Retinal pigment epithelial cell (primary cell): ENCODE results near the gene SLC25A53.

Experiments
- DNase-seq: peaks from one replicate; pipeline ENCODE4 v3.0.0-alpha.2; 2010; ENCODE audit warnings: low read depth
- H3K4me3 ChIP-seq: 2 replicates; pipeline ENCODE4 v1.5.1; 2011; ENCODE audit warnings: mild to moderate bottlenecking, low read length, control low read depth, moderate library complexity
- TF ChIP-seq, protein P1 (sequence below): conservative IDR thresholded peaks from 2 replicates; pipeline ENCODE4 v1.5.1; 2011; ENCODE audit warnings: low read depth, low read length, control low read depth, inconsistent platforms

Gene SLC25A53

GRCh38 chrX:104187931-104188330, 31.1 kb upstream of the SLC25A53 start:
- TF ChIP-seq, protein P1, sequence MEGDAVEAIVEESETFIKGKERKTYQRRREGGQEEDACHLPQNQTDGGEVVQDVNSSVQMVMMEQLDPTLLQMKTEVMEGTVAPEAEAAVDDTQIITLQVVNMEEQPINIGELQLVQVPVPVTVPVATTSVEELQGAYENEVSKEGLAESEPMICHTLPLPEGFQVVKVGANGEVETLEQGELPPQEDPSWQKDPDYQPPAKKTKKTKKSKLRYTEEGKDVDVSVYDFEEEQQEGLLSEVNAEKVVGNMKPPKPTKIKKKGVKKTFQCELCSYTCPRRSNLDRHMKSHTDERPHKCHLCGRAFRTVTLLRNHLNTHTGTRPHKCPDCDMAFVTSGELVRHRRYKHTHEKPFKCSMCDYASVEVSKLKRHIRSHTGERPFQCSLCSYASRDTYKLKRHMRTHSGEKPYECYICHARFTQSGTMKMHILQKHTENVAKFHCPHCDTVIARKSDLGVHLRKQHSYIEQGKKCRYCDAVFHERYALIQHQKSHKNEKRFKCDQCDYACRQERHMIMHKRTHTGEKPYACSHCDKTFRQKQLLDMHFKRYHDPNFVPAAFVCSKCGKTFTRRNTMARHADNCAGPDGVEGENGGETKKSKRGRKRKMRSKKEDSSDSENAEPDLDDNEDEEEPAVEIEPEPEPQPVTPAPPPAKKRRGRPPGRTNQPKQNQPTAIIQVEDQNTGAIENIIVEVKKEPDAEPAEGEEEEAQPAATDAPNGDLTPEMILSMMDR, result no peak
- no peak for DNase-seq
- H3K4me3 ChIP-seq, result no peak overlapping the region

DNA sequence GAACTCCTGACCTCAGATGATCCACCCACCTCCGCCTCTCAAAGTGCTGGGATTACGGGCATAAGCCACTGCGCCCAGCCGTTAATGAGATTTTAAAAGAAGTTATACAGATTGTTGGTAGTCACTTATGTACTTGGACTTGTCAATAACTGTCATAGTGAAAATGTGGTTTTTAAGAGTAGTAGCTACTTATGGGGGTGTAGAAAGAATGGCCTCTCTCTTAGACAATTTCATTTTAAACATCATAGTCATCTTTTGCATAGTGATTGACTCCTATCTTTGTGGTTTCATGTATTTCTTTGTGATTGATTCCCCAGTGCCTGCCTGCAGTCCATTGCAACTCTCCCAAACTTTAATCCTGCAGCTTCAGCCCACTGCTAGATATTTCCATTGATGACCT, 26.9 kb upstream of the SLC25A53 start:
- TF ChIP-seq, protein P1, result no peak
- H3K4me3 ChIP-seq, result no peak overlapping the region
- no peak for DNase-seq

GRCh38 chrX:104173841-104174240, 17.0 kb upstream of the SLC25A53 start:
- TF ChIP-seq, protein P1, result no peak
- no peak for DNase-seq
- no peak overlapping the region for H3K4me3 ChIP-seq

- TF ChIP-seq, protein P1, result no peak
- no peak overlapping the region for H3K4me3 ChIP-seq
- DNase-seq, result no peak
Measured at GRCh38 chrX:104172788-104173187, 16.0 kb upstream of the SLC25A53 start.

GRCh38 chrX:104172121-104172520, 15.3 kb upstream of the SLC25A53 start:
- TF ChIP-seq, protein P1, result no peak
- DNase-seq, result no peak
- no peak overlapping the region for H3K4me3 ChIP-seq

DNA sequence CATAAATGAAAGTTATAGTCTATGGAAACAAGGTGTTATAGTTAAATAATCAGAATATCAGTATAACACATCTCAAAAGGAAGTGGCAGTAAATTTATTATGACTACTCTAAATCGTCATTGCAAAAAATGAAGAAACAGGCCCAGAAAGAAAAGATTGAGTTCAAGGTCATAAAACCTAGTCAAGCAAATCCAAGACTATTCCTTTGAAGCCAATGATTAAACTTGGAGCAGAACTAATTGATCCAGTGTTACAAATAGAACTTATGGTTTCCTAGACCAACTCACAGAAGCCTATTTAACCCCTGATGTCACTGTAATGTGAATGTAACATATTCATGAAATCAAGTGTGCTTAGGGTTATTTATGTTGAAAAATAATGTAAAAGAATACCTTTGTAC, 11.3 kb upstream of the SLC25A53 start:
- TF ChIP-seq, protein P1, result no peak
- DNase-seq, result no peak
- peak overlapping the region; percentile 79 for H3K4me3 ChIP-seq

GRCh38 chrX:104166735-104167436, 10.1 kb upstream of the SLC25A53 start:
- DNase-seq, result no peak
- TF ChIP-seq, protein P1, result no peak
- peak overlapping the region; percentile 79 for H3K4me3 ChIP-seq
